Esophagus muscularis mucosa (tissue), 4 donors: ENCODE results near the gene MSANTD1.

Experiments used
- EP300 ChIP-seq: sonication (generic); formaldehyde crosslinking; IDR thresholded peaks from one replicate; pipeline ENCODE4 v1.6.1; 2017; ENCODE audit warnings: antibody characterized with exemption
- POLR2A ChIP-seq: fragments of 450-650 bp; IDR thresholded peaks from one replicate; pipeline ENCODE4 v1.6.1; 2017; ENCODE audit warnings: antibody characterized with exemption, moderate library complexity, mild to moderate bottlenecking, low read depth
- TF ChIP-seq, protein P1 (sequence below), 3 experiments: fragments of 200-600 bp in 2 of 3; fragments of 450-650 bp in 1 of 3; sonication (generic) in 2 of 3; IDR thresholded peaks; one replicate each; pipeline ENCODE4 v1.5.1; 2017 to 2019; ENCODE audit warnings: antibody characterized with exemption in 3 of 3, mild to moderate bottlenecking in 2 of 3, moderate library complexity in 1 of 3

- TF ChIP-seq, protein P1, sequence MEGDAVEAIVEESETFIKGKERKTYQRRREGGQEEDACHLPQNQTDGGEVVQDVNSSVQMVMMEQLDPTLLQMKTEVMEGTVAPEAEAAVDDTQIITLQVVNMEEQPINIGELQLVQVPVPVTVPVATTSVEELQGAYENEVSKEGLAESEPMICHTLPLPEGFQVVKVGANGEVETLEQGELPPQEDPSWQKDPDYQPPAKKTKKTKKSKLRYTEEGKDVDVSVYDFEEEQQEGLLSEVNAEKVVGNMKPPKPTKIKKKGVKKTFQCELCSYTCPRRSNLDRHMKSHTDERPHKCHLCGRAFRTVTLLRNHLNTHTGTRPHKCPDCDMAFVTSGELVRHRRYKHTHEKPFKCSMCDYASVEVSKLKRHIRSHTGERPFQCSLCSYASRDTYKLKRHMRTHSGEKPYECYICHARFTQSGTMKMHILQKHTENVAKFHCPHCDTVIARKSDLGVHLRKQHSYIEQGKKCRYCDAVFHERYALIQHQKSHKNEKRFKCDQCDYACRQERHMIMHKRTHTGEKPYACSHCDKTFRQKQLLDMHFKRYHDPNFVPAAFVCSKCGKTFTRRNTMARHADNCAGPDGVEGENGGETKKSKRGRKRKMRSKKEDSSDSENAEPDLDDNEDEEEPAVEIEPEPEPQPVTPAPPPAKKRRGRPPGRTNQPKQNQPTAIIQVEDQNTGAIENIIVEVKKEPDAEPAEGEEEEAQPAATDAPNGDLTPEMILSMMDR (IDR thresholded peaks at IDR 0.05) = no peak
- no peak for TF ChIP-seq POLR2A
- TF ChIP-seq EP300 = no peak
Measured at GRCh38 chr4:3233391-3234071, 15.4 kb upstream of the MSANTD1 start.
